ENCODE results near the gene CALR3.
"Not testable (repeated sequence)": the region's sequence is repeated elsewhere in the genome, so short reads cannot be mapped to it uniquely, and the experiment has no call there.

CALR3 gene, protein sequence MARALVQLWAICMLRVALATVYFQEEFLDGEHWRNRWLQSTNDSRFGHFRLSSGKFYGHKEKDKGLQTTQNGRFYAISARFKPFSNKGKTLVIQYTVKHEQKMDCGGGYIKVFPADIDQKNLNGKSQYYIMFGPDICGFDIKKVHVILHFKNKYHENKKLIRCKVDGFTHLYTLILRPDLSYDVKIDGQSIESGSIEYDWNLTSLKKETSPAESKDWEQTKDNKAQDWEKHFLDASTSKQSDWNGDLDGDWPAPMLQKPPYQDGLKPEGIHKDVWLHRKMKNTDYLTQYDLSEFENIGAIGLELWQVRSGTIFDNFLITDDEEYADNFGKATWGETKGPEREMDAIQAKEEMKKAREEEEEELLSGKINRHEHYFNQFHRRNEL

DNA sequence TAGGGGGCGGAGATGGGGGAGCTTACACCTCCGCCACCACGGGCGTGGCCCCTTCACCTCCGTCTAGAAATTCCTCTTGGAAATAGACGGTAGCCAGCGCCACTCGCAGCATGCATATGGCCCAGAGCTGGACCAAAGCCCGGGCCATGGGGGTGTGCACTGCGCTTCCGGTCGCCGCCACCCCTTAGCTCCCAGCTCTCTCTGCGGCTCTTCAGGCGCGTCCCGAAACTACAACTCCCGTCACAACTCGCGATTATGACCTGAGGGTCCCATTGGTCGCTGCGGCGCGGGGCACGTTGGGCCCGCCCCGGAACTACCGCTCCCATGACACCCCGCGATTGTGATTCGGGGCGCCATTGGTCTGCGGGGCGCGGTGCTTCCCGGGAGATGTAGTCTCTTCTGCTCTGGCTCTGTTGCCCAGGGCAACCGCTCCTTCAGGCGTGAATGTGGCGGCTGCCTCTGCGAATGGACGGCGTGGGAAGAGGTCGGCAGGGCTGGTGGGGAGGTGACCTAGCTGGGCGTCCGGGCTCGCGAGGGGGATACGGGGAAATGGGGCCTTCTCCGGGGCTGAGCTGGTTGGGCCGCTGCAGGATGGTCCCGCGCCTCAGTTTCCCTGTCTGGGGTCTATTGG, at the start of gene CALR3, which contains the start of gene C19orf44:
Gene CALR3, minus strand, starts transcription at position 186 of the 631 bp plus-strand sequence. Its CDS starts 38 bp downstream, at position 148.
Gene C19orf44, plus strand, starts transcription at position 413 of the 631 bp plus-strand sequence. CDS start 4,399 bp downstream, outside the sequence.
- DNase-seq, result peak; percentile 99

DNA sequence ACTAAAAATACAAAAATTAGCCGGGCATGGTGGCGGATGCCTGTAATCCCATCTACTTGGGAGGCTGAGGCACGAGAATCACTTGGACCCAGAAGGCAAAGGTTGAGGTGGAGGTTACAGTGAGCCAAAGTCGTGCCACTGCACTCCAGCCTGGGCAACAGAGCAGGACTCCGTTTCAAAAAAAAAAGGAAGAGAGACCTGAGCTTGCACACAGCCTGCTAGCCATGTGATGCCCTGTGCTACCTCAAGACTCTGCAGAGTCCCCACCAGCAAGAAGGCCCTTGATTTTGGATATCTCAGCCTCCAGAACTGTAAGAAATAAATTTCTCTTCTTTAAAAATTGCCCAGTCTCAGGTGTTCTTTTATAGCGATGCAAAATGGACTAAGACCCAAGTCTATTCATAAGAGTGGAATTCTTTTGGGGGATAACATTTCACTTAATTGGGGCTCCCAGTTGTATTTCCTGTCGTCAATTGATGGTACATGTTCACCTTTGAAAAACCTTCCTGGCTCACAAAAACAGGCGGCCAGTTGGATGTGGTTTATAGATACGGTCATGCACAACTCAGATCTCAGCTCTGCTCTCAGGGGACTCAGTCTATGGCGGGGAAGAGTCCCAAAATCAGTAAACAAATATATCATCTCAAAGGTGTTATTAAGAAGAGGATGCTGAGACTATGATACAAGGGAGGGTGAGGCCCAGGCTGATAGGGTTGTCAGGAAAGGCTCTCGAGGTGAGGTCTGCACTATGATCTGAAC, 48.7 kb upstream of the CALR3 start:
- DNase-seq, result no peak

DNA sequence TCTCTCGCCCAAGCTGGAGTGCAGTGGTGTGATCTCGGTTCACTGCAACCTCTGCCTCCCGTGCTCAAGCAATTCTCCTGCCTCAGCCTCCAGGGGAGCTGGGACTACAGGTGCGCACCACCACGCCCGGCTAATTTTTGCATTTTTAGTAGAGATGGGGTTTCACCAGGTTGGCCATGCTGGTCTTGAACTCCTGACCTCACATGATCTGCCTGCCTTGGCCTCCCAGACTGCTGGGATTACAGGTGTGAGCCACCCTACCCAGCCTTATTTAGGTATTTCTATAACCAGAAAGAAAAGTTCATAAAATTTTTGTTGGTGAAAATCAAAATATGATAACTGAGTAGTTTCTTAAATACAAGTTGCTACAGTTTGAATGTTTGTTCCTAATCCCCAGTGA, 47.8 kb upstream of the CALR3 start:
- not testable (repeated sequence) for DNase-seq

DNA sequence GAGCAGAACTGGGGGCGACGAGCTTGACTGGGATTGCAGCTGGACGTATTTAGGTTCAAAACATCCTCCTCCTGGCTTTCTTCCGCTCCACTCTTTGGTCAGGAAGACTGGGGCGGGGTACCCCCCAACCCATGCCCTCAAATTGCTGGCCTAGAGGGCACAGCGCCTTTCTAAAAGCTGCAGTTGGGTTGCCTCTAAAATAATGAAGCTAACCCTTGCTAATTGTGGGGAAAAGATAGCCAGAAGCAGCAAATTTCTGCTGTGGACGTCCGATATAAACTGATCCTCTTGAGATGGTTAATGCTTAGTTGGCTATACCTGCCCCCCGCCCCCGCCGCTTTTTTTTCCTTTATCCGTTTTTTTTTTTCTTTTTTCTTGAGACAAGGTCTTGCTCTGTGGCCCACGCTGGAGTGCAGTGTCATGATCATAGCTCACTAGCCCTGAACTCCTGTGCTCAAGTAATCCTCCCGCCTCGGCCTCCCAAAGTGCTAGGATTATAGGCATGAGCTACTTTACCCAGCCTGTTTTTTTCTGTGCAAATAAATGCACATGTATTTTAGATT, 47.0 kb upstream of the CALR3 start:
- DNase-seq, result no peak

DNA sequence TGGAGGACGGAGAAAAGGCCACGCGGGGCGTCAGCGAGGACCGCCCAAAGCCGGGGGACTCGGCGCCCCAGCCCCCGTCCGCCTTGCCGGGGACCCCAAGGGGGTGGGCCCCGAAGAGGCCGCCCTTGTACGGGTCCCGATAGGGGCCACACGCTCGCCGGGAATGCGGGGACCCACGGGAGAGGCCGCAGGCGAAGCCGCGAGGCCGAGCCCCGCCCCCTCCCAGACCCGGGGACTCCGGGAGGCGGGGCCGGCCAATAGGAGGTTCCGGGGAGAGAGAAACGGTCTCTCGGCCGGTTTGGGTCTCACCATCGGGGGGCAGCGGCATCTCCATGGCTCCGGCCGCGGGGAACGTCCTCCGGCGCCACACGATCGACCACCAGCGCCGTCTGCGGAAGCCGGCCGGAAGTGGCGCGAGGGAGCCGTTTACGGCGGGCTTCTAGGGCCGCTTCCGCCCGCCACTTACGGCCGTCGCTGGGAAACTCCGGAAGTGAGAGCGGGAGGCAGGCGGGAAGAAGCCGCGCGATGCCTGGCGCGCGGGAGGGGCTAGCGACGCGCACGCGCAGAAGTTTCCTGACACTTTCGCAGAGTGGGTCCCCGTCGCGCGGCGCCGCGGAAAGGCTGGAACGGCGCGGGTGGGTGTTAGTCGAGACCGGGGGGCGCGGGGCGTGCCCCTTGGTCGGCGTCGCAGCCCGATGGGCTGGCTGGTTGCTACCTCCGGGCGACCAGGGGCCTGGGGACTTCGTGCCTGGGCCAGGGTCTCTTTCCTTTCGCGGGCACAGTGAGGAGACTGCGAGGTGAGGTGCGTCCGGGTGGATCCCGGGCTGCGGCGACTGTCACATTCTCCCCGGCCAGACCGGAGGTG, 46.3 kb upstream of the CALR3 start, which contains the start of gene CHERP:
Gene CHERP, minus strand, starts transcription at position 393 of the 865 bp plus-strand sequence. Its CDS starts 59 bp downstream, at position 334.
- DNase-seq, result peak; percentile 96

DNA sequence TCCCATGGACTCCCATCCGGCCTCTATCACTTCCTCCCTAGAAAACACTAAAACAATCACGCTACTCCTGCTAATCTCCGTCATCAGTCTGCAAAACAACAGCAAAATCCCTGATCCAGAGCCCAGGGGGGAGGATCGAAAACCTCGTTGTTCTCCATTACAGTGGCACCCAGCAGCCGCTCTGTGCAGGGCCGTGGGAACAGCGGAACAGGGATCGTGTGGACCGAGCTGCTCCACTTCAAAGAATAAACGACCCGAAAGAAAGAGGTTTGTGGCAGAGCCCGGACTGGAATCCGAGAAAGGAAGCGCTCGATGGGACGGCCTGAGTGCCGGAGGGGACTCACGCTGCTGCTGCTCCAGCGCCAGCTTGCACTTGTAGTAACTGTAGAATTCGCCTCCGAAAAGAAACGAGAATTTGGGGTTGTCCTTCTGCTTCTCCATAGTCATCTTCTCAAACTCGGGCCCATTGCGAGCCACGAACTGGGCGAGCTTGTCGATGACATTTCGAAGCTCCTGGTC, 45.6 kb upstream of the CALR3 start:
- no peak for DNase-seq

DNA sequence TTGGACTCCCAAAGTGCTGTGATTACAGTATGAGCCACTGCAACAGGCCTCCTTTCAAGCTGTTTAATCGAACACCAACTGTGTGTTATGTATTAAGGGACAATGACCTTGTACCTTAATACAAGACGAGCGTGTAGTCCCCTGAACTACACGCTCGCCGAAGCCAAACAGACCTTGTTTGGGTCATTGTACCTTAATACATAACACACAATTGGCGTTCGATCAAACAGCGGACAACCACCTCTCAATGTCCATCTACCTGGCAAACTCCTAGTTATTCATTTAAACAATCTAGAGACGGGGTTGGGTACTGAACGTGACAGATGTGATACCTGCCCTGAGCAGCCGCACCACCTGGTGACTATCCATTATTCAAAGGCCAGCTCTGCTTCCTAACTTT, 45.0 kb upstream of the CALR3 start:
- DNase-seq, result no peak

DNA sequence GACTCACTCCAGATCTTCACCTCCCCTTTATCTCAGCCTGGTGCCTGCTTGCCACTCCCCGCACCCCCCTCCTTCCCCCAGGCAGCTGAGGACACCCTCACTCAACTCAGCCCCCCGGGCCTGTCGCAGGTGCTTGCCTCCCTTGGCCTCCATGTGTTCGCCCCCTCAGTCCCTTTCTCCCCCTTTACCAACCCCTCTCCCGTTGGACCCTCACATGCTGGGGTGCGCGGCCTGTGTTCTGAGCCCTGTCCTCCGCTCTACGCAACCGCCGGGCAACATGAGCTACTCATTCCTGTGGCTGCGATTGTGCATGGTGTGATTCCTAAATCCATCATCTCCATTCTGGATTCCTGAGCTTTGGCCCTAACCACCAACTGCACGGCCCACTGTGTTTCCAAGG, 41.1 kb upstream of the CALR3 start:
- no peak for DNase-seq

DNA sequence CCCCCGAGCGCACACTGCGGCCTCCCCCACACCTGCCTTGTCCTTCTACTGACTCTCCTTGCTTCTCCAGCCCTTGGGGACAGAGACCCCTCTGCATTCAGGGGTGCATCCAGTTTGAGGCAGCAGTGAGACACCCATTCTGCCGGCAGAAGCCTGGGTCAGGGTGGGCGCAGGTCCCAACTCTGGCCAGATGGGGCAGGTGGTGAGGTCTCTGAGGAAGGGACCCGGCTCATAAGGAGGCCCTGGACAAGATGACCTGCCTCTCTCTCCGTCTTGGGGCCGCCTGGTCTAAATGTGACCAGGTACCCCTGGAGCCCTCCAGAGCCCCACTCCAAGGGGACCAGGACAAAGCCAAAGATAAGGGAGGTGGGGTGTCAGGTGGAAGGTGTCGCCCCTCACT, 40.2 kb upstream of the CALR3 start:
- no peak for DNase-seq

DNA sequence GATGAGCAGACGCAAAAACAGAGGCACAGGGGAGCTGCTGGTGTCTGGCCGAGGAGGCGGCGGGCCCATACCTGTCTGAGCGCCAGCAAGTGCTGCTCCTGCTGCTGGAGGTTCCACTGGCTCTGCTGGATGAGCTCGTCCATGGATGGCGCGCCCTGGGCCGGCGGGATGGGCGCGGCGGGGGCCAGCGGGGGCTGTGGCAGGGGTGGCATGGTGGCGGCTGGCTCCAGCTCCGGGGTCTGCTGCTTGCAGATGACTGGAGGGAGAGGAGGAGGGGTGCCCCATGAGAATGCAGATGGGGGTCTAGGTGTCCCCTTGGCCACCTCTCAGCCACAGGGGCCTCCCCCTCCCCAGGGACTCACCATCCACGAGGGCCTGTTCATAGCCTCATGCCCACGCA, 39.4 kb upstream of the CALR3 start:
- DNase-seq, result no peak

DNA sequence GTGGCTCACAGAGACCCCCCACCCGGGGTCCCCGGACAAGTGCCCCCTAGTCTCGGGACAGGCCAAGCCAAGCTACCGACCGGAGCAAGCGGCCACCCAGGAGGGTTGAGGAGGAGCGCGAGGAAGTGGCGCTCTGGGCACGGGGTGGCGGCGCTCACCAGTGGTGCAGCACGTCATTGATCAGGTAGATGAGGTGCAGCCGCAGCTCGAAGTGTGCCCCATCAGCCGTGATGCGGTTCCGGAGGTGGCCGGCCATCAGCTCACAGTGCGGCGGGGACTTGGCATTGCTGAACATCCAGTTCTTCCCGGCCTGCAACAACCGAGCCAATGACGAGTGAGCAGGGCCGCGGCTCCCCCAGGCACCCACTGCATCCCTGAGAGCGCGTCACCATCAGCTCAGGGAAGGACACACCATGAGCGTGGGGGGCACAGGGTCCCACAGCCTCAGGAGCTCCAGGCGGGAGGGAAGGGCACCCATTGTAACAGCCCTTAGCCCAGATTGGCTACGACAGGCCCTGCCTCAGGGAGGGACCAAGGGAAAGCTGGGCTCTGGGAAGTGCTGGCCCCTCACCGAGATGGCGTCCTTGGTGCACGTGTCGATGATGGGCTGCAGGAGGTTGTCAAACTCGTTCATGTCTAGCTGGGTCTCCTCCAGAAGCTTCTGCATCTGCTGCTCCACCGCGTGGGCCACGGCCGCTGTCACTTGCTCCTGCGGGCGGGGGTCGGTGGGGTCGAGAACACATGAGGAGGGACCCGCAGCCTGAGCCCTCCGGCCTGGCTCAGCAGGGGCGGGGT, 36.7 kb upstream of the CALR3 start:
- no peak for DNase-seq

DNA sequence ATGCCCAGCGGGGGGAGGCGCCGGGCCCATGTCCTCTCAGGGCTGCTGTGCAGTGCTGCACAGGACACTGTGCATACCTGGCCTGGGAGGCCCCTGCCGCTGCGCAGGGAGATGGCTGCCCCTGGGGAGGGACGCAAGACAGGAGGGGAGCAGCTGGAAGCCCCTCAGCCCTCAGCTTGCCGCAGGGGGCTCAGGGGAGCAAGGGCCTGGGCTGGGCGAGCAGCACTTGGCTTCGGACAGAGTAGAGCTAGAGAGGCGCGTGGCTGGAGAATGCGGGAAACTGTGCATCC, 35.4 kb upstream of the CALR3 start:
- no peak for DNase-seq

DNA sequence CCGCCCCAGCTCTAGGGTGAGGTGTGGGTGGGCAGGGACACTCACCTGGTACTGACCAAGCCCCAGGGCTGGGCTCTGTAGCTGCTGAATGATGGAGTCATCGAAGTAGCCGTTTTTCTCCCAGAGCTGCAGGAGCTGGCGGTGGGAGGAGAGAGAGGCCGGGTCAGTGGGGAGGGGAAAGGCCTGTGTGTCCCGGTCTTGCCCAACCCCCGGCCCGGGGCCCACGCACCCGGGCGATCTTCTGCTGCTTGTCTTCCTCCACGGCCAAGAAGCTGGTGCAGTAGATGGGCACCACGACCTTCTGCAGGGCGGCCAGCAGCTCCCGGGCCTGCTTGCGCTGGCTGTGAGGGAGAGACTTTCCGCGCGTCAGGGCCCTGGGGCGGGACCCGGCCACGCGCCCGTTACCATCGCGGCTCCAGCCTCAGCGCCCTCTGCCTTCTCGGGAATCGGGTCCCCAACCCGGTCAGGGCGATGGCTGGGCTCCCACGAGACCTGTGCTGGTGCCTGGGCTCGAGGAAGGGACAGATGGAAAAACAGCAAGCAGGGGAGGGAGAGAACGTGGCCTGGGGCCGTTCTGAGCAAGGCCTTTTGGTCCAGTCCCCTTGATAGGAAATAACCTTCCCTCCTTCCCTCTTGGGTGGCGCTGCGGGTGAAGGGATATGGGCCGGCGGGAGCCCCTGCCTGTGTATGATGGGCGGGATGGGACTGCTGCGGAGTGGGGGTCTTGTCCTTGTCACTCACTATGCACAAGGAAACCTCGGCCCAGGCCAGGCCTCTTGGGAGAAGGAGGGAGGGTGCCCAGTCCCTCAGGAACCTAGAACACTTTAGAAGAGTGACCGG, 34.8 kb upstream of the CALR3 start:
- DNase-seq, result no peak

DNA sequence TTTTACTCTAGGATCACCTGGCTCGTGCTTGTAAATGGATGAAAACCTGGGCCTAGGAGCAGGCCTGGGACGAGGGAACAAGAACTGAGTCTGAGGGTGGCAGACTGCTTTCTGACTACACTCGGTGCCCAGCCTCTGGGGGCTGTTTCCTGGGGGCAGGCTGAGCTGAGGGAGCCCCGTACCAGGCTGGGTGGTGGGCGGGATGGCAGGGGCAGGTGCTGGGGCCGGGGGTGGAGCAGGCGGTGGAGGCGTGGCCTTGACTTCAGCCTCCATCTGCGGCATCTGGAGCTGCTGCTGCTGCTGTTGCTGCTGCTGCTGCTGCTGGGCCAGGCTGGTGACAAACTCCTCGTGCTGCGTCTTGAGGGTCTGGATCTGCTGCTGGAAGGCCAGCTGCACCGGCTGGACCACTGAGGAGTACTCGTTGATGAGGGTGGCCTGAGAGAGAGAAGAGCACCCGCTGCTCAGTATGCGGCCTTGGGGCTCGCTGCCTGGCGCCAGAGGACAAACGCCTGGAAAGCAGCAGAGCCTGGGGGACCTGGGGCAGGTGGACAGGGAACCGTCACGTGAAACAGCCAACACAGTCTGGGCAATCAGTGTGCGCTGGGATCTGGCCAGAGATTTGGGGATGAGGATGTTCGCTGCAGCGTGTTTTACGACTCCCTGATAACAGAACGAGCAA, 33.6 kb upstream of the CALR3 start:
- DNase-seq, result no peak

DNA sequence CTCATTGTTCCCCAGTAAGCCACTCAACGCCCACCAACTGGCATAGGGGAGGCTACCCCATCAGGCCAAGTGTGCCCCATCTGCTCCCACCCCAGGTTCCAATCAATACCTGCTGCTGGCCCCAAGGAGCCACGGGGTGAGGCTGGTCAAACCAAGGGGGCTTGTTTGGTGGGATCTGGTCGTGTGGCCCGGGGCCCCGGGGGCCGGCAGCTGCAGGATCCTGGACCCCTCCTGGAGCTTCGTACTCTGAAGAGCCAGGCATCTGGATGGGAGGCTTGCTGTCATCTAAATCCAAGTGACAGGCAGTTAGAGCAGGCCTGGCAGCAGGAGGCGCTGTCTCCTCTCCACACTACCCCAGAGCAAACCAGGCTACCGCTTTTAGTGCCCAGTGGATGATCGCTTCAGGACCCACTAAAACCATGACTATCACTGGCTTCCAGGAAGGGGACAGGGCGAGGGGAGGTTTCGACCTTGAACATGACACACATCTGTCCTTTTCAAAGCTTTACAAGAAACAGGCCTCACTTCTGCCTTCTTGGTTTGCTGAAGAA, 32.1 kb upstream of the CALR3 start:
- no peak for DNase-seq

DNA sequence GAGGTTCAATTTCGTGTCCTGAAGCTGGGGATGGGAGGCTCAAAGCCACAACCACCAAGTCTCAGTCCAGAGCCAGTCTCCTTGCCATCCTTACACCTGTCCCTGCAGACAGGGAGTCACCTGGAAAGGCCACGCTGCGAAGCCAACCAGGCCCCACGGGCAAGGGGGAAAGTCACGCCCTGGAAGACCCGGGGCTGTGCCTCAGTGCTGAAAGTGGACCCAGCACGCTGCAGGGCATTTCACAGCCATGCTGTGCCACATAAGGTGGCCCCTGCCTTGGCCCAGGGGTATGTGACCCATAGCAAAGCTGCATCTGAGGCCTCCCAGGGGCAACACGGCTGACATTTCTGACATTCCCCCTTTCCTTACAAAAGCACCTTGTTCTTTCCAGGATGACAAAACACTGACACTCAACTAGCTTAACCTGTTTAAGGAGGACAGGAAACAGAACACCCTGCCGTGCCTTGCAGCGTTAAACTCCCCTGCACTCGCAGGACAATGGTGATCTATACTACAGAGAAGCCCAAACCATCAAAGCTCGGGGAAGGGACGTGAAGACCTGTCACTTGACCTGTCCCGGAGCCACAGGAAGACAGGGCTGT, 31.5 kb upstream of the CALR3 start:
- DNase-seq, result no peak

DNA sequence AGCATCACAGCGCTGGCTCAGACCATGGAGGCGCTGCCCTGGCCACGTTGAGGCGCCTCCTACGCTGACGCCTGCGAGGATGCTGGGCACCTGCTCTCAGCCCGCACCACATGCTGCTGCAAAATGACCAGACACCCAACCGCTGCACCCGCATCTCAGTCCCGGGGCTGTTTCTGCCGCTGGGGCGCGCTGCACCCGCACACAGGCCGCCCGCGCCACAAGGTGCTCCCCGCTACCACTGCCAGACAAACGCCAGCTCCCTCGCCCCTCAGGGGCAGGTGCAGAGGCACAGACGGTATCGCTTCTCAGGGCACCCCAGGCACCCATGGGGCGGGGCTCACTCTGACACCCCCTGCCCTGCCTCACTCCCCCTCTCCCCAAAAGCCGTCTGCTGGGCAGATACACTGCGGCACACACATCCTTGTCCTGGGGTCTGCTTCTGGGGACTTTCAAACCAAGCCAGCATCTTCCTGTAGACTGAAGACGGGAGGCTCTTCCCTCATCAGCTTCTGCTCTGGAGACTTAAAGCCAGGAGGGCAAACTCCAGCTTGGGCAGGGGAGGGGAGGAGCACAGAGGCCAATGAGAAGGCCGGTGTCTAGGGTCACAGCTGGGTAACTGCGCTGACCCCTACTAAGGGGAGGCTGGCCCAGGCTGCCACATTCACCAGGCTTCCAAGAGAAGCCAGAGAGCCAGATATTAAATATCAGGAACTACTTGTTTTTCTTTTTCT, 29.9 kb upstream of the CALR3 start:
- no peak for DNase-seq

All from left hindlimb (tissue), 1 donor.